HEK293 (cell line): ENCODE measurements around the gene ARGLU1.

ENCODE experiments used
- CTCF ChIA-PET: fragments of 350-600 bp; formaldehyde crosslinking; extraction: SDS; loops from one replicate; lab custom pipeline; 2021; ENCODE audit warnings: antibody characterized with exemption; lab: Yijun Ruan, JAX
- POLR2A ChIA-PET: fragments of 300-600 bp; formaldehyde crosslinking; extraction: SDS; loops from one replicate; lab custom pipeline; 2020; ENCODE audit warnings: antibody characterized with exemption, inconsistent platforms; lab: Yijun Ruan, JAX
- H3K27ac ChIP-seq: fragments of 200-500 bp; sonication (Bioruptor generic); 2 replicates; pipeline ENCODE4 v1.5.1; 2014; ENCODE audit warnings: low read depth, low read length, control low read depth, inconsistent platforms; ENCODE audit errors: extremely low read depth
- H3K36me3 ChIP-seq, 2 experiments: fragments of 200-500 bp in 1 of 2; sonication (Bioruptor generic) in 1 of 2; 1 replicate in 1 of 2; 2 replicates in 1 of 2; pipeline ENCODE4 v1.5.1; 2014 to 2017; ENCODE audit warnings: inconsistent platforms in 2 of 2, low read length in 2 of 2; ENCODE audit not compliant: control insufficient read depth in 2 of 2, insufficient read depth in 1 of 2
- H3K4me1 ChIP-seq: fragments of 200-500 bp; sonication (Bioruptor generic); 2 replicates; pipeline ENCODE4 v1.5.1; 2014; ENCODE audit warnings: mild to moderate bottlenecking, low read length, inconsistent platforms; ENCODE audit not compliant: control insufficient read depth, insufficient read depth
- H3K4me3 ChIP-seq: 2 replicates; pipeline ENCODE4 v1.5.1; 2011; ENCODE audit warnings: low read depth, mild to moderate bottlenecking, control low read depth, low read length, moderate library complexity
- H3K9me3 ChIP-seq: fragments of 200-500 bp; sonication (Bioruptor generic); 2 replicates; pipeline ENCODE4 v1.5.1; 2014; ENCODE audit warnings: low read depth, low read length, inconsistent platforms; ENCODE audit not compliant: control insufficient read depth, insufficient read depth
- BCL11A ChIP-seq: fragments of 450-650 bp; formaldehyde crosslinking; IDR thresholded peaks from 2 replicates; pipeline ENCODE4 v1.5.1; 2016; ENCODE audit warnings: low read depth, missing biosample characterization, missing genetic modification characterization
- EGR2 ChIP-seq: fragments of 450-650 bp; formaldehyde crosslinking; IDR thresholded peaks from 2 replicates; pipeline ENCODE4 v1.5.1; 2016; ENCODE audit warnings: low read depth, missing biosample characterization, missing genetic modification characterization
- FEZF1 ChIP-seq: fragments of 450-650 bp; formaldehyde crosslinking; IDR thresholded peaks from 2 replicates; pipeline ENCODE4 v1.5.1; 2016; ENCODE audit warnings: missing biosample characterization, missing genetic modification characterization
- IKZF3 ChIP-seq: fragments of 450-650 bp; IDR thresholded peaks from 2 replicates; pipeline ENCODE4 v1.5.0; 2018; ENCODE audit warnings: missing biosample characterization, mild to moderate bottlenecking, missing genetic modification characterization, moderate library complexity
- RBAK ChIP-seq: fragments of 450-650 bp; formaldehyde crosslinking; IDR thresholded peaks from 2 replicates; pipeline ENCODE4 v1.5.1; 2016; ENCODE audit warnings: missing biosample characterization, missing genetic modification characterization
- SP2 ChIP-seq: fragments of 450-650 bp; formaldehyde crosslinking; IDR thresholded peaks from 2 replicates; pipeline ENCODE4 v1.5.1; 2016; ENCODE audit warnings: missing biosample characterization, missing genetic modification characterization
- ZBTB20 ChIP-seq: fragments of 450-650 bp; formaldehyde crosslinking; IDR thresholded peaks from 2 replicates; pipeline ENCODE4 v1.5.1; 2016; ENCODE audit warnings: missing biosample characterization, missing genetic modification characterization
- ZFHX2 ChIP-seq: fragments of 450-650 bp; formaldehyde crosslinking; conservative IDR thresholded peaks from 2 replicates; pipeline ENCODE4 v1.5.1; 2016; ENCODE audit warnings: missing biosample characterization, missing genetic modification characterization
- ZNF138 ChIP-seq: fragments of 450-650 bp; formaldehyde crosslinking; IDR thresholded peaks from 2 replicates; pipeline ENCODE4 v1.5.1; 2016; ENCODE audit warnings: missing biosample characterization, missing genetic modification characterization, borderline replicate concordance
- ZNF146 ChIP-seq: fragments of 450-650 bp; formaldehyde crosslinking; IDR thresholded peaks from 2 replicates; pipeline ENCODE4 v1.5.1; 2016; ENCODE audit warnings: missing biosample characterization, missing genetic modification characterization
- ZNF416 ChIP-seq: fragments of 450-650 bp; formaldehyde crosslinking; IDR thresholded peaks from 2 replicates; pipeline ENCODE4 v1.5.1; 2016; ENCODE audit warnings: missing biosample characterization, missing genetic modification characterization
- ZNF501 ChIP-seq: fragments of 450-650 bp; formaldehyde crosslinking; IDR thresholded peaks from 2 replicates; pipeline ENCODE4 v1.5.1; 2016; ENCODE audit warnings: missing biosample characterization, missing genetic modification characterization
- ZNF510 ChIP-seq: fragments of 450-650 bp; formaldehyde crosslinking; IDR thresholded peaks from 2 replicates; pipeline ENCODE4 v1.5.1; 2018; ENCODE audit warnings: mild to moderate bottlenecking, missing genetic modification characterization, missing biosample characterization; ENCODE audit not compliant: insufficient replicate concordance
- ZNF571 ChIP-seq: fragments of 450-650 bp; formaldehyde crosslinking; IDR thresholded peaks from 2 replicates; pipeline ENCODE4 v1.5.0; 2017; ENCODE audit warnings: missing biosample characterization, missing genetic modification characterization
- ZNF654 ChIP-seq: fragments of 450-650 bp; formaldehyde crosslinking; IDR thresholded peaks from 2 replicates; pipeline ENCODE4 v1.5.1; 2016; ENCODE audit warnings: low read depth, missing biosample characterization, missing genetic modification characterization
- ZNF670 ChIP-seq: fragments of 450-650 bp; formaldehyde crosslinking; IDR thresholded peaks from 2 replicates; pipeline ENCODE4 v1.5.1; 2016; ENCODE audit warnings: missing biosample characterization, missing genetic modification characterization, low read depth
- ZSCAN23 ChIP-seq: fragments of 450-650 bp; formaldehyde crosslinking; IDR thresholded peaks from 2 replicates; pipeline ENCODE4 v1.5.1; 2016; ENCODE audit warnings: missing biosample characterization, missing genetic modification characterization
- TF ChIP-seq, protein P1 (sequence below): fragments of 450-650 bp; formaldehyde crosslinking; IDR thresholded peaks from 2 replicates; pipeline ENCODE4 v1.5.1; 2016; ENCODE audit warnings: missing biosample characterization, missing genetic modification characterization, low read depth
- TF ChIP-seq, protein P2 (sequence below): fragments of 450-650 bp; formaldehyde crosslinking; IDR thresholded peaks from 2 replicates; pipeline ENCODE4 v1.5.1; 2016; ENCODE audit warnings: missing biosample characterization, missing genetic modification characterization
- TF ChIP-seq, protein P3 (sequence below): fragments of 450-650 bp; formaldehyde crosslinking; IDR thresholded peaks from 2 replicates; pipeline ENCODE4; 2016; ENCODE audit warnings: missing biosample characterization, missing genetic modification characterization
- TF ChIP-seq, protein P4 (sequence below): IDR thresholded peaks from 2 replicates; pipeline ENCODE4 v1.6.1; 2011; ENCODE audit warnings: mild to moderate bottlenecking, low read depth, low read length, borderline replicate concordance
- TF ChIP-seq, protein P5 (sequence below): sonication (generic); formaldehyde crosslinking; IDR thresholded peaks from 2 replicates; pipeline ENCODE4 v1.8.1; 2022; ENCODE audit warnings: mild to moderate bottlenecking, moderate library complexity, missing genetic modification reagents
- TF ChIP-seq, protein P6 (sequence below): fragments of 450-650 bp; formaldehyde crosslinking; IDR thresholded peaks from 2 replicates; pipeline ENCODE4 v1.5.1; 2017; ENCODE audit warnings: missing biosample characterization, missing genetic modification characterization
- TF ChIP-seq, protein P7 (sequence below): fragments of 450-650 bp; formaldehyde crosslinking; IDR thresholded peaks from 2 replicates; pipeline ENCODE4 v1.5.1; 2016; ENCODE audit warnings: missing biosample characterization, missing genetic modification characterization

Gene ARGLU1

DNA sequence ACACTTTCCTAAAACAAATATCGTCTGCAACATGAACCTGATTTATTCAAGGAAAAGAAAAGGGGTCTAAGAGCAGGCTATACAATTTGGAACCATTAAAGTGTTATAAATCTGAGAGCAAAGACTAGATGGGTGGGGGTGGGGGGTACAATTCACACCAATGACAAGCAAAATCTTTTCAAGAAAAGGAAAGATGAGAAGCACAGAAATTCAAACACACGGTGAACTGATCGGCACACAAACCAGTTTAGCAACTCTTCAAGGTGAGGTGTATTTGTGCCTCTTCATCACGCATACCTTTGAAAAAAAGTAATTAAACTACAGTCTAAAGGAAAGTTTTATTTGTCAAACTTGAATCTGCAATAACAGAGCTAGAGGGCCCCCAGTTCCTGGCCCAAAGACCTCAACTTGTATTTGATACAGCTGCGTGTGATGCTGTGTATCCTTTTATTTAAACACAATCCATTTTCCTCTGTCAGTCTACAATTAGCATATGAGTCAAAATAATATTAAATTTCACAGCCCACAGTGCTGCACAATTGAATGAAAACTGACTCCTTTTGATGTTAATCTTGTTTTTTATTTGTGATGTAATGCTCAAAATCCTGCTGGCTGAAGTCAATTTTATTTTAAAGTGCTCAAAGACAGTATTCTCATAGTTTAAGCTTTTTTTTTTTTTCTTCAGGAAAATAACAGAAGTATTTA, 46.7 kb downstream of the ARGLU1 start:
- ChIA-PET CTCF (interaction anchor here (0.6 kb wide), 1 partner anchor 1101 kb away, joined by 3 read pairs; no protein-coding TSS in a partner anchor), POLR2A (interaction anchor here (1.0 kb wide), 1 partner anchor 14 kb away, joined by 4 read pairs; the partner anchor contains the start of gene EFNB2)
- no peak overlapping the region for H3K27ac ChIP-seq
- H3K4me1 ChIP-seq, result peaks cover 32% of the 10 kb centered on the region
- H3K9me3 ChIP-seq, result no peaks in the 10 kb centered on the region
- no peak overlapping the region for H3K4me3 ChIP-seq
- peaks cover 0 to 7% of the 10 kb centered on the region in 2 experiments; a peak in 1 of 3 replicates for H3K36me3 ChIP-seq
- TF ChIP-seq RBAK, result no peak
- no peak for TF ChIP-seq IKZF3 (tag by site-specific recombination)
- peak; percentile 55 for TF ChIP-seq ZNF501
- TF ChIP-seq ZNF510 (tag by site-specific recombination), result no peak
- TF ChIP-seq, protein P1, sequence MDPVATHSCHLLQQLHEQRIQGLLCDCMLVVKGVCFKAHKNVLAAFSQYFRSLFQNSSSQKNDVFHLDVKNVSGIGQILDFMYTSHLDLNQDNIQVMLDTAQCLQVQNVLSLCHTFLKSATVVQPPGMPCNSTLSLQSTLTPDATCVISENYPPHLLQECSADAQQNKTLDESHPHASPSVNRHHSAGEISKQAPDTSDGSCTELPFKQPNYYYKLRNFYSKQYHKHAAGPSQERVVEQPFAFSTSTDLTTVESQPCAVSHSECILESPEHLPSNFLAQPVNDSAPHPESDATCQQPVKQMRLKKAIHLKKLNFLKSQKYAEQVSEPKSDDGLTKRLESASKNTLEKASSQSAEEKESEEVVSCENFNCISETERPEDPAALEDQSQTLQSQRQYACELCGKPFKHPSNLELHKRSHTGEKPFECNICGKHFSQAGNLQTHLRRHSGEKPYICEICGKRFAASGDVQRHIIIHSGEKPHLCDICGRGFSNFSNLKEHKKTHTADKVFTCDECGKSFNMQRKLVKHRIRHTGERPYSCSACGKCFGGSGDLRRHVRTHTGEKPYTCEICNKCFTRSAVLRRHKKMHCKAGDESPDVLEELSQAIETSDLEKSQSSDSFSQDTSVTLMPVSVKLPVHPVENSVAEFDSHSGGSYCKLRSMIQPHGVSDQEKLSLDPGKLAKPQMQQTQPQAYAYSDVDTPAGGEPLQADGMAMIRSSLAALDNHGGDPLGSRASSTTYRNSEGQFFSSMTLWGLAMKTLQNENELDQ (tag by site-specific recombination), result no peak
- TF ChIP-seq, protein P2, sequence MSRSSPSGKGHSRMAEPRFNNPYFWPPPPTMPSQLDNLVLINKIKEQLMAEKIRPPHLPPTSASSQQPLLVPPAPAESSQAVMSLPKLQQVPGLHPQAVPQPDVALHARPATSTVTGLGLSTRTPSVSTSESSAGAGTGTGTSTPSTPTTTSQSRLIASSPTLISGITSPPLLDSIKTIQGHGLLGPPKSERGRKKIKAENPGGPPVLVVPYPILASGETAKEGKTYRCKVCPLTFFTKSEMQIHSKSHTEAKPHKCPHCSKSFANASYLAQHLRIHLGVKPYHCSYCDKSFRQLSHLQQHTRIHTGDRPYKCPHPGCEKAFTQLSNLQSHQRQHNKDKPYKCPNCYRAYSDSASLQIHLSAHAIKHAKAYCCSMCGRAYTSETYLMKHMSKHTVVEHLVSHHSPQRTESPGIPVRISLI, result peak; percentile 74; the same call in 1 of the 2 replicates
- TF ChIP-seq, protein P3, sequence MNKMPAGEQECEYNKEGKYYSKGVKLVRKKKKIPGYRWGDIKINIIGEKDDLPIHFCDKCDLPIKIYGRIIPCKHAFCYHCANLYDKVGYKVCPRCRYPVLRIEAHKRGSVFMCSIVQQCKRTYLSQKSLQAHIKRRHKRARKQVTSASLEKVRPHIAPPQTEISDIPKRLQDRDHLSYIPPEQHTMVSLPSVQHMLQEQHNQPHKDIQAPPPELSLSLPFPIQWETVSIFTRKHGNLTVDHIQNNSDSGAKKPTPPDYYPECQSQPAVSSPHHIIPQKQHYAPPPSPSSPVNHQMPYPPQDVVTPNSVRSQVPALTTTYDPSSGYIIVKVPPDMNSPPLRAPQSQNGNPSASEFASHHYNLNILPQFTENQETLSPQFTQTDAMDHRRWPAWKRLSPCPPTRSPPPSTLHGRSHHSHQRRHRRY (tag by site-specific recombination), result no peak
- TF ChIP-seq ZNF670 (tag by site-specific recombination), result no peak
- TF ChIP-seq ZBTB20 (tag by site-specific recombination), result no peak
- TF ChIP-seq ZSCAN23 (tag by site-specific recombination), result no peak
- TF ChIP-seq, protein P4, sequence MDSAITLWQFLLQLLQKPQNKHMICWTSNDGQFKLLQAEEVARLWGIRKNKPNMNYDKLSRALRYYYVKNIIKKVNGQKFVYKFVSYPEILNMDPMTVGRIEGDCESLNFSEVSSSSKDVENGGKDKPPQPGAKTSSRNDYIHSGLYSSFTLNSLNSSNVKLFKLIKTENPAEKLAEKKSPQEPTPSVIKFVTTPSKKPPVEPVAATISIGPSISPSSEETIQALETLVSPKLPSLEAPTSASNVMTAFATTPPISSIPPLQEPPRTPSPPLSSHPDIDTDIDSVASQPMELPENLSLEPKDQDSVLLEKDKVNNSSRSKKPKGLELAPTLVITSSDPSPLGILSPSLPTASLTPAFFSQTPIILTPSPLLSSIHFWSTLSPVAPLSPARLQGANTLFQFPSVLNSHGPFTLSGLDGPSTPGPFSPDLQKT, result no peak
- no peak for TF ChIP-seq ZNF654 (tag by site-specific recombination)
- no peak for TF ChIP-seq ZNF571 (tag by site-specific recombination)
- peak; percentile 69 for TF ChIP-seq FEZF1 (tag by site-specific recombination)
- no peak for TF ChIP-seq ZNF416 (tag by site-specific recombination)
- TF ChIP-seq, protein P5, sequence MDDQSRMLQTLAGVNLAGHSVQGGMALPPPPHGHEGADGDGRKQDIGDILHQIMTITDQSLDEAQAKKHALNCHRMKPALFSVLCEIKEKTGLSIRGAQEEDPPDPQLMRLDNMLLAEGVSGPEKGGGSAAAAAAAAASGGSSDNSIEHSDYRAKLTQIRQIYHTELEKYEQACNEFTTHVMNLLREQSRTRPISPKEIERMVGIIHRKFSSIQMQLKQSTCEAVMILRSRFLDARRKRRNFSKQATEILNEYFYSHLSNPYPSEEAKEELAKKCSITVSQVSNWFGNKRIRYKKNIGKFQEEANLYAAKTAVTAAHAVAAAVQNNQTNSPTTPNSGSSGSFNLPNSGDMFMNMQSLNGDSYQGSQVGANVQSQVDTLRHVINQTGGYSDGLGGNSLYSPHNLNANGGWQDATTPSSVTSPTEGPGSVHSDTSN (CRISPR knock-in tag), result no peak
- TF ChIP-seq, protein P6, sequence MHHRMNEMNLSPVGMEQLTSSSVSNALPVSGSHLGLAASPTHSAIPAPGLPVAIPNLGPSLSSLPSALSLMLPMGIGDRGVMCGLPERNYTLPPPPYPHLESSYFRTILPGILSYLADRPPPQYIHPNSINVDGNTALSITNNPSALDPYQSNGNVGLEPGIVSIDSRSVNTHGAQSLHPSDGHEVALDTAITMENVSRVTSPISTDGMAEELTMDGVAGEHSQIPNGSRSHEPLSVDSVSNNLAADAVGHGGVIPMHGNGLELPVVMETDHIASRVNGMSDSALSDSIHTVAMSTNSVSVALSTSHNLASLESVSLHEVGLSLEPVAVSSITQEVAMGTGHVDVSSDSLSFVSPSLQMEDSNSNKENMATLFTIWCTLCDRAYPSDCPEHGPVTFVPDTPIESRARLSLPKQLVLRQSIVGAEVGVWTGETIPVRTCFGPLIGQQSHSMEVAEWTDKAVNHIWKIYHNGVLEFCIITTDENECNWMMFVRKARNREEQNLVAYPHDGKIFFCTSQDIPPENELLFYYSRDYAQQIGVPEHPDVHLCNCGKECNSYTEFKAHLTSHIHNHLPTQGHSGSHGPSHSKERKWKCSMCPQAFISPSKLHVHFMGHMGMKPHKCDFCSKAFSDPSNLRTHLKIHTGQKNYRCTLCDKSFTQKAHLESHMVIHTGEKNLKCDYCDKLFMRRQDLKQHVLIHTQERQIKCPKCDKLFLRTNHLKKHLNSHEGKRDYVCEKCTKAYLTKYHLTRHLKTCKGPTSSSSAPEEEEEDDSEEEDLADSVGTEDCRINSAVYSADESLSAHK, result peak; percentile 53; the same call in 1 of the 2 replicates
- no peak for TF ChIP-seq ZNF146 (tag by site-specific recombination)
- no peak for TF ChIP-seq ZFHX2 (tag by site-specific recombination)
- TF ChIP-seq SP2 (tag by site-specific recombination), result no peak
- no peak for TF ChIP-seq BCL11A
- no peak for TF ChIP-seq ZNF138 (tag by site-specific recombination)
- TF ChIP-seq, protein P7, sequence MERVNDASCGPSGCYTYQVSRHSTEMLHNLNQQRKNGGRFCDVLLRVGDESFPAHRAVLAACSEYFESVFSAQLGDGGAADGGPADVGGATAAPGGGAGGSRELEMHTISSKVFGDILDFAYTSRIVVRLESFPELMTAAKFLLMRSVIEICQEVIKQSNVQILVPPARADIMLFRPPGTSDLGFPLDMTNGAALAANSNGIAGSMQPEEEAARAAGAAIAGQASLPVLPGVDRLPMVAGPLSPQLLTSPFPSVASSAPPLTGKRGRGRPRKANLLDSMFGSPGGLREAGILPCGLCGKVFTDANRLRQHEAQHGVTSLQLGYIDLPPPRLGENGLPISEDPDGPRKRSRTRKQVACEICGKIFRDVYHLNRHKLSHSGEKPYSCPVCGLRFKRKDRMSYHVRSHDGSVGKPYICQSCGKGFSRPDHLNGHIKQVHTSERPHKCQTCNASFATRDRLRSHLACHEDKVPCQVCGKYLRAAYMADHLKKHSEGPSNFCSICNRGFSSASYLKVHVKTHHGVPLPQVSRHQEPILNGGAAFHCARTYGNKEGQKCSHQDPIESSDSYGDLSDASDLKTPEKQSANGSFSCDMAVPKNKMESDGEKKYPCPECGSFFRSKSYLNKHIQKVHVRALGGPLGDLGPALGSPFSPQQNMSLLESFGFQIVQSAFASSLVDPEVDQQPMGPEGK (tag by site-specific recombination), result no peak
- no peak for TF ChIP-seq EGR2 (tag by site-specific recombination)
